HT-29 (cell line): ENCODE measurements around the gene GLI2. TPM values are rescaled to one million over a fixed set of nuclear protein-coding genes. Genes with fewer than 3 reads are reported as not detected.

ENCODE experiments used
- DNase-seq: peaks from one replicate; pipeline ENCODE4 v3.0.0-alpha.2; 2015; ENCODE audit warnings: low spot score
- total RNA-seq: library from RNA; depleted of rRNA; stranded (reverse); fragments of >200 nt; shearing (Covaris generic); gene quantifications from 2 replicates; pipeline ENCODE4 v1.2.3, GENCODE V29; 2014

The GLI2 gene
- total RNA-seq, 1 experiment from 2014 or later = 8.7 TPM

DNA sequence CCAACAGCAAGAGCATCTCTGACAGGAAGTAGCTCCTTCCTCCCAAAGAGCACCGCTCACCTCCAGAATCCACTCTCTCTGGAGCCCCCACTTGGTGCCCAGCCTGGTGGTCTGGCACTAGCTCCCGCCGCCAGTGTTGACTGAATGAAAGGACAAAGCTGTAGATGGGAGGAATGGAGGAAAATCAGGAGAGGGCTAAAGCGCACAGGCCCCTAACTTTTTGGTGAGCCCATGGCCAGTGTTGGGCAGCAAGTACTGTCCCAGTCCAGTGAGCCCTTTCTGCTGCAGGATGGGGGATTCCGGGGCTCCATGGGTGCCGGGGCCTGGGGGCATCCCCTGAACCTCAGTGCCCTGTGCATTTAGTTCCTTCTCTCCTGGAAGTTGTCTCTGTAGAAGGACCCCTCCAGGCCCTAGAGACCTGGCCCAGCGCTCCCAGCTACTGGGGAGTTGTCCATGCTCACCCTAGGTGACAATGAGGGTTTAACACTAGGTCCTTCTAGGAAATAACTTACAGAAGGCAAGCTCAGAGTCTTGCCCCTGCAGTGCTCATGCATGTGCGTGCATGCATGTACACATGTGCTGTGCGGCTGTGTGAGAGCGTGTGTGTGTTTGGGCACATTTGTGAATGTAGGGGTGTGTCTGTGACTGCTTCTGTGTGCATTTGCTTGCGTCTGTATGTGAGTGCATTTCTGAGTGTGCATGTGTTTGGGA is 33.6 kb downstream of the GLI2 start:
- no peak for DNase-seq

DNA sequence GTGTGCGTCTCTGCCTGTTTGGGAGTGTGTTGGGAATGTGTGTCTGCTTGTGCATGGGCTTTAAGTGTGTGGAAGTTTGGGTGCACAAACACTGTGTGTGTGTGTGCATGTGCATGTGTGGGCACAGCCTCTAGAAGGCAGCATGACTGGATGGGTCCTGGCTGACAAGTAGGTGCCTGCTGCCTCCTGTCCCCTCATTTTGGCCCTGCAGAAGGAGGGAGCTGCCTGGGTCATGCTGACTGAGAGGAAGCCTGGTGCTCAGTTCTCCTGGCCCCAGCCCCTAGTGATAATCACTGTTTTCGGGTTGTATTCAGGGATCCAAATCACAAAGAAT is 34.1 kb downstream of the GLI2 start:
- no peak for DNase-seq

DNA sequence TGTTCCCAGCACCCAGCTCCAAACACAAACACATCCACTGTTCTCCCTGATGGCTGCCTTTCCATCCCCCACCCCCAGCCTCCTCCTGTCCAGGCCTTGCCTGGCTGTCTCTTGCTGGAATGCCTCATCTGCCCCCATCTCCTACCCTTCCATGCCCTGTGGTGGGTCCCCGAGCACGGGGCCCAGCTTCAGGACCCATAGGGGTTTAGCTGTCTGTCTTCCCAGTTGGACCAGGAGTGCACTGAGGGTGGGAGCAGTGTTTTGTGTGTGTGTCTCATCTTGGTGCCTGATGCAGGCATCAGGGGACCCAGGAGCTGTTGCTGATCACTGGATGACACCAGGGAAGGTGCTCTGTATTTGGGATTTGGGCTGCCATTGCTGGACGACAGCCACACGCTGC is 34.5 kb downstream of the GLI2 start:
- no peak for DNase-seq

DNA sequence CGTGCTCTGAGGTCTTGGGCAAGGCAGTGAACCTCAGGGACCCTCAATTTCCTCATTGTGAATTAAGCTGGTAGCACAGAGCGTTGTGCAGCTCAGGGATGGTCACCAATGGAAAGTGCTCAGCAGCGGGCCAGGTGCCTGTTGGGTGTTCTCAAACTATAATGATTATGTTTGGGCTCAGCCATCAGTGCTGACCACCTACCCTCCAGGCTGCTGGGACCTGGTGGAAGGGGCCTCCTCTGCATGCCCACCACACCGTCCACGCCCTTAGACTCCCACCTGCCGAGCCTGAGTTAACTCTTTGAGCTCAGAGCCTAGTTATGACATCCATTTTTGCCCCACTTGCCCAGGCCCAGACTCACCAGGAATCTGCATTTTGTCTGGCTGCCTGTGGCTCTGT is 35.0 kb downstream of the GLI2 start:
- no peak for DNase-seq

DNA sequence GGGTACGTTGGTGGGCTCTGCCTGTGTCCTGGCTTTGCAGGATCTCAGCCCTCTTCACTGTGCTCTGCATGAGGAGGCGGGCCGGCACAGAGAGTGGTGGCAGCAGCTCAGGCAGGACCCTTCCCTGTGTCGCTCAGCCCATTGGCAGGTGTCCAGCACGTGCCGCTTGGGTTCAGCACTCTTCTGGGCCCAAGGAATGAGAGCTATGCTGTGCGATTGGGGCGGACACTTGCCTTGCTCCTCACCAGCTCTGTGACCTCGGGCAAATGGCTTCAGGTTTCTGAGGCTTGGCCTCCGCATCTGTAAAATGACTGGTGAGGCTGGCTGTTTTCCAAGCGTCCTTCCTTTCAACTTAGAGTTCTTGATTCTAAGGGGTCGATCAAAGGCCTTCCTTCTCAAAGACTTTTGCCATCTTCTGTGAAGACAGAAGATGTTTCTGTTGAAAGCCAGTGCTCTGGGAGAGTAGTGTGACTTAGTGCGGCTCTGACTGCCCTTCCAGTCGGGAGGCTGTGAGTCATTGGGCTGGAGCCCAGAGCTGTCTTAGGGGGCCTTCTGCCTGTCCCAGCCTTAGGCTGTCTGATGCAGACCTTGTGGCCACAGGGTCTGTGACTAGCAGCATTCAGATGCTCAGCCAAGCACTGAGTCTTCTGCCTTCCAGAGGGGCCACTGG is 35.6 kb downstream of the GLI2 start:
- no peak for DNase-seq

DNA sequence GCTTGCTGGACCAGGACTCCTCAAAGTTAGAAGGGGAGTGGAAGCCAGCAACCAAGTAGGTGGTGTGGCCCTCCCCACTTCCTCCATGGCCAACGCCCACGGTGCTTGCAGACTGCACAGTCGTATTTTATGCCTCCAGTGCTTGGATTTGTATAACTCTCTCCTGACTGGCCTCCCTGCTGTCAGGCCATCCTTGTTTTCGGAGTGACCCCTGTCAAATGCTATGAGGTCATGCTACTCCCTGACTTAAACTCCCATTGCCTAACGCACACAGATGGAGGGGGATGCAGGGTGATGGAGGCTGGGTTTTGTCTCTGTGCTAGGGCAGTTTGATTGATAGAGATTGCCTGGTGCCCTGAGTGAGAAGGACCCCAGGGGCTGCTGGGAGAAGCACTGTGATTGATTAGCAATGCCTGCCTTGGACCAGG is 36.1 kb downstream of the GLI2 start:
- DNase-seq = no peak

DNA sequence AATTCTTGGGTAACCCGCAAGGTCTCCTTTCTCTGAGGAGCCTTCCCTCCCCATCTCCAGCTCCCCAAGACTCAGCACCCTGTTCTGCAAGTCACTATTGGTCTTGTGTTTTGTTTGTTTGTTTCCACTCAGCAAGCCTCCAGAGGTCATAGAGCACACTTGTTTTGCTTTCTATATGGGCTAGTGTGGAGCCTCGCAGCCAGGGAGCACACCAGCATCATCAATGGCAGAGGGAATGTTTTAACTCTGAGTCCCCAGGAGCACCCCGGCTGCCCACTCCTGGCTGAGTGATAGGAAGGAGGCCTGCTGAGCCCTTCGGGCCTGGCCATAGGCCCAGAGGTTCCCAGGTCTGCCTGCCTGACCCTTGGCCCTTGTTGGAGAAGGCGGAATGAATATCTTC is 36.6 kb downstream of the GLI2 start:
- DNase-seq = no peak

DNA sequence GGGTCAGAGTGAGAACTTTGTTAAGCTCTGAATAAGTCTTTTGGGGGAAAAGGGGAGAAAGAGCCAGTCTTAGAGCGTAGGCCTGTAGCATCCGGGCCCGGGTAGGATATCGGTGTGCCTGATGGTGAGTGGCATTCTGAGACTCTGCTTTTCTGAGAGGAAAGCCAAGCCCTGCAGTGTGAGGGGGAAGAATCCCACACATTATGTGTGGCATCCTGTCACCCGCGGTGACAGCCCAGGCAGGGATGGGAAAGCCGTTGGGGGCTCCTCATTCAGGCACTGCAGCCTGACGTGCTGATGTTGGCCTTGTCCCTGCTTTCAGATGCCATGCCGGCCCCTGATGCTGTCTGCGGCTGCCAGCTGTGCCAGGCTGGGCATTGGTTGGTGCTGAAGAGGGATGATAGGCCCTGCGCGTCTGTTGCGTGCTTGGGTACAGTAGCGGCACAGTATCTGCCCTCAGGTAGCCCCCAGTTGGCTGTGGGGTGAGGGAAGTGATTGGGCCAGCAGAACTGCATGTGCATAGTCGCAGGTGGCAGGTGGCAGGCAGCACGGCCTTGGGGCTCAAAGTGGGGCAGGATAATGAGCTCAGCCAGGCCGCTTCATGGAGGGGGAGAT is 37.6 kb downstream of the GLI2 start:
- no peak for DNase-seq

DNA sequence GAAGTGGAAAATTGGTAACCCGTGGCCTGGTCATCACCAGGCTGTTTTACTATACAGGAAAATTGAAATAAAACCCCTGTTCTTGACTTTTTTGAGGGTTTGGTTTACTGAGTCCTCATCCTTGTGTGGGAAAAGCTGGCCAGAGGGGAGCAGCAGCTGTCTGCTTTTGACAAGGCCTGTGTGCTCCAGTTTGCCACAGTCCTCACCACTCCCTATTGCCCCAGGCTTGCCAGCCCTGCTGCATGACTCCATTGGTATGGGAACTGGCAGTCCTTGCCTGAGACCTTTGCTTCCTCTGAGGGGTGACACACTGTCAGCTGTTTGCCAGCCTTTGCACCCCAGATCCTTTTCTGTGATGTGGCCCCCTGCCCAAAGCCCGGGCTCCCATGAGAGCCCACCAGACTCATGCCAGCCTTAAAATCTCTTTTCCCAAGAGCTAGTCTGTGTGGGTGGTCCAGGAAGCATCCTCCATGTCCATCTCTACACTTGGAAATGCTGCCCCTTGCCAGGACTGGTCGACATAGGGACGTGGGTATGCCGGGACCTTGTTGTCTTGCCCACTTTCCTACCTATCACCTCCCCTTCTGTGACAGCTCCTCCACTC is 39.0 kb downstream of the GLI2 start:
- DNase-seq = no peak

DNA sequence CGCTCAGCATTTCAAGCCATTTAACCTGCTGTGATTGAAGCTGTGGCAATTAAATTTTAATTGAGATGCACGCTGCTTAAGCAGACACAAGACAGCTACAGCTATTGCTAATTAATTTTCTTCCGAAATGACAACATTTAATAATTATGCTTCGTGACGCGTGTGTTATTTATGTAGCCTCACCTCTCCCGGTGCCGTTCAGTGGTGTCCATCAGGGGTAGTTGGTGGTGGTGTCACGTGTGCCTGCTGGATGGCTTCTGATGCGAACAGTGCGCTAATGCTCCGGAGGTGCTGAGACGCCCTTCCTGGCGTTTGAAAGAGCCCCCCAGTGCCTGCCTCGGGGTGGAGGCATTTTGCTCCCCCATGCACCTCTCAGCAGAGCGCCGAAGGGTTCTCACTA is 39.5 kb downstream of the GLI2 start:
- no peak for DNase-seq

DNA sequence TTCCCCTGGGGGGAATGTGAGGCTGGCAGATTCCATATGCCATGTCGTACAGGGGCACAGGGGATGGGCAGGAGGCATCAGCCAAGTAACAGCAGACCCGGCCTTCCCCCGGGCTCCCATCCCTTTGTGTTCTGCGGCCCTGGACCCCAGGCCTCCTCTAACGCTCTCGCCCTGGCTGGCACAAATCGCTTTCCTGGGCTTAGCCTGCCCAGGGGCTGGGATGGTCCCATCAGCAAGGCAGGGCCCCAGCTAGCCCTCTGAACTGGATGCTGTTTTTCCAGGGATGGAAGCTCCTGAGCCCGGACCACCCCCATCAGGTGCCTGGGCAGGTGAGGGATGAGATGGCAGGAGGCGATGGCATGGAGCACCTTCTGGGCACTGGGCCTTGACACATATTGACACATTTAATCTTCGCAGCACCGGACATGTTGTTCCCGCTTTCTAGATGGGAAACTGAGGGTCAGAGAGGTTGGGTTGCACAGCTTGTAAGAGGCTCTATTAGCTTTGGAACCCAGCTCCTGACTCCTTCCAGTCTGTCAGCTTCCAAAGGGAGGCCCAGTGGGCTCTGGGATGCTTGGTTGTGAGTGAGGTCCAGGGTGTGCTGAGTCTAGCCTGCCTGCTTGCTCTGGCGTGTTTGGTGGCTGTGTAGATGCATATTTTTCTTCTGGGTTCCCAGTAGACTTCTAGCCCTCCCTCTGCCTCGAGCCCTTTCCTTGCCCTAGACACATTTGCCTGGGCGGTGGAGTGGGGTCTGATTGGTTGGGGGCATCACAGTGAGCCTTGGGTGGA is 40.3 kb downstream of the GLI2 start:
- DNase-seq = no peak

DNA sequence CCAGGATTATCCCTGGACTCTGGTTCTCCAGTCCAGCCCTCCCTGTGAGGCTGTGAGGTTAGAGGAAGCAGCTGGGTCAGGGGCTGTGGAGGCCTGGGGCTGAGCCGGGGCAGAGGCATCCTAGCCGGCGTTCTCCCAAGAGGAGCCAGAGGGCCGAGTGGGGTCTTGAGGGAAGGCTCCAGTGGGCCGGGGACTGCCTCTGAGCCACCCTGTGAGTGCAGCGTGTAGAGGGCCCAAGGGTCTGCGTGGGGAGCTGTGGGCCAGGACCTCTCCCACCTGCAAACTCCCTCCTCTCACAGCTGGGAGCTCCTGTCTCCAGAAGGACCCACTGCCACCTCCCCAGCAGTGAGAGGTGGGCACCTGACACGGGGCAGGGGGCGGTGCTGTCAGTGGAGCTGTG is 41.0 kb downstream of the GLI2 start:
- no peak for DNase-seq

DNA sequence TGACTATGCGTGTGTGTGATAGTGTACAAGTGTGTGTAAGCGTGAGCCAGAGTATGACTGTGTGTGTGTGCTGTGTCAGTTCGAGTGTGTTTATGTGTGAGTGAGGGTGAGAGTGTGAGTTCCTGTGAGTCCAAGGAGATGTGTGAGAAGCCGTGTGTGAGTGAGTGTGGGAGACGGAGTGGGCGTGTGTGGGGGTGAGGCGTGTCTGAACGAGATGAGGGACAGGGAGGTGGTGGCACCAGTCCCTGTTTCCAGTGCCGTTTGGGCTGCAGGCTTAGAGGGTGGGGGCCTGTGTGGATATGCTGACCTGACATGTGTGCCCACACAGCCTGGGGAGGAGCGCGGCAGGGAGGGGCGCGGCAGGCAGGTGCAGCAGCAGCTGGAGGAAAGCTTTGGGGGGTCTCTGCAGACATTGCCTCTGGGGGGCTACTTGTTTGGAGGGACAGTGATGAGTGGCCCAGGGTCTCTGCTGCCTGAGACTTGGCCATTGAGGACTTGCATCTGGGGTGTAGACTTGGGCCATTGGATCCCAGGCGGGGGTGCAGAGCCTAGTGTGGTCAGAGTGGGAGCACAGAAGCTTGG is 41.6 kb downstream of the GLI2 start:
- DNase-seq = no peak

DNA sequence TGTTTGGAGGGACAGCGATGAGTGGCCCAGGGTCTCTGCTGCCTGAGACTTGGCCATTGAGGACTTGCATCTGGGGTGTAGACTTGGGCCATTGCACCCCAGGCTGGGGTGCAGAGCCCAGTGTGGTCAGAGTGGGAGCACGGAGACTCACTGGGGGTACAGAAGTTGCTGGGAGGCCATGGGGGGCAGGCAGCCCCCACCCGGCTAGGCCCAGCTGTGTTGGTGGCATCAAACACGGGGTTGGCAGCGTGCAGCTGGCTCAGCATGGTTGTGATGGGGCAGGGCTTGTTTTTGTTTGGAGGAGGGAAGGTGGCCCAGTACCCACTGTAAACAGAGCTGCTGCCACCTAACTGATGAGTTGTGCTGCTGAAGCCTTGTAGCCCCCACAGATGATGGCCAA is 42.1 kb downstream of the GLI2 start:
- no peak for DNase-seq

DNA sequence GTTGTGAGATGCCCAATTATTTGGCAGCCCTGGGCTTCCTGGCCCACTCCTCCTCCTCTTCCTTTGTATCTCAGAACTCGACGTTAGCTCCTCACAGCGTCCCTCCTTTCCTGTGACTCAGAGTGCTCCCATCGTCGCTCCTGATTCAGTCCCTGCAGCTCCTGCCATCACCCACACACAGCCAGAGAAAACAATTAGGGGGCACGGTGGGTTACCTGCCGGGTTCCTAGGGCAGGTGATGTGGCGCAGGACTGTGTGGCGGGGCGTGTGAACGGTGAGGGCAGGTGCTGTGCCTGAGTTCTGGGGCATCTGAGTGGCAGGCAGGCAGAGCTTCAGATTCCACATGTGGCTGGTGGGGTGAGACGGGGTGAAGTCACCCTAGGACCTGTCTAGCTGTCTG is 42.6 kb downstream of the GLI2 start:
- DNase-seq = no peak

DNA sequence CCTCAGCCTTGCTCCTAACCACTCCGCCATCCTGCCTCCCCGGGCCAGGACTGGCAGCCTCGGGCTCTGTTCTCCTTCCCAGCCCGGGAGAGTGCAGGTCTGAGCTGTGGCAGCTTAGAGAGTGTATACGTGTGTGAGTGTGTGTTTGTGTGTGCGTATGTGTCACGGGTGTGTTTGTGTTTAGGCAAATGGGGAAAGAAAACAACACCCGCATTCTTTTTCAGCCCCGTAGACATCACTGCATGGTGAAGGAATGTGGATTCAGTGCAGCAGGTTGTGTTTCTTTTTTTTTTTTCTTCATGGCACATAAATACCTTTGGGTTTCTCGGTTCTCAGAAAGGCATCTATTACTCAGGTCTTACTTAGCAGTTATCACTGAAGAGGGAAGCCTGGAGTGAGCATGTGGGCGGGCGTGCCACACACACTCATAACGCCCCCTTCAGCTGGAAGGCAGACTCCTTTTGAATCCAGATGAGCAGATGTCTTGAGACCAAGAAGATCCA is 44.2 kb downstream of the GLI2 start:
- no peak for DNase-seq

DNA sequence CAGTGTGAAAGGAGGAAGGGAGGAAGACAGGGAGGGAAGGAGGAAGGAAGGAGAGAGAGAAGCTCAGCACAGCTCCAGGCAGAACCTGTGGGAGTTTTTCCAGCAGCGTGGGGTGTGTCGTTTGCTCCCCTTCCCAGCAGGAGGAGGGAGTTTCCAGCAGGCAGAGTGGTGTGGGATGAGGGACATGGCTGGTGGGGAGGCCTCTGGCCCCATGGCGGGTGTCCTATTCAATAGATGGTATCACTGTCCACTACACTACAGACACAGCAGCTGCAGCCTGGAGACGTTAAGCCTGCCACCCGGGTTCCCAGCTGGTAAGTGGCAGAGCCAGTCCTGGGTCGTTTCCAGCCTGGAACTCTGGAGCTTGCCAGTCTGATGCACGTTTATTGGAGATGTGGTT is 44.7 kb downstream of the GLI2 start:
- no peak for DNase-seq

DNA sequence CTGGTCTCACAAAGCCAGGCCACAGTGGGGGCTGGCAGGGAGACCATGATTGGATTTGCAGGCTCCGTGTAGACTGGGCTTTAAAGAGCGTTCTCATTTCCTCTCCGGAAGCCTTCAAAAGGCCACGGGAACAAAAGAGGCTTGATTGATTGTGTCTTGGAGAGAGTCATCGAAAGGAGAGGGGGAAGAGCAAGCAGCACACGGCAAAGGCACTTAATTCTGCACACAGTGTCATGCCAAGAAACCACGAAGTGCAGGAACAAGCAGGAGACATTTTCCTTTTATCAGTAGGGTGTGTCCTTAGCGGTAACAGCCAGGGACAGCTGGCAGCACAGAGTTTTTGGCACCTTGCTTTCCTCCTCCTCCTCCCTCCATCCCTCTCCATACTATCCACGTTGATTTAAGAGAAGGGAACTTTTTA is 47.7 kb downstream of the GLI2 start:
- DNase-seq = no peak

DNA sequence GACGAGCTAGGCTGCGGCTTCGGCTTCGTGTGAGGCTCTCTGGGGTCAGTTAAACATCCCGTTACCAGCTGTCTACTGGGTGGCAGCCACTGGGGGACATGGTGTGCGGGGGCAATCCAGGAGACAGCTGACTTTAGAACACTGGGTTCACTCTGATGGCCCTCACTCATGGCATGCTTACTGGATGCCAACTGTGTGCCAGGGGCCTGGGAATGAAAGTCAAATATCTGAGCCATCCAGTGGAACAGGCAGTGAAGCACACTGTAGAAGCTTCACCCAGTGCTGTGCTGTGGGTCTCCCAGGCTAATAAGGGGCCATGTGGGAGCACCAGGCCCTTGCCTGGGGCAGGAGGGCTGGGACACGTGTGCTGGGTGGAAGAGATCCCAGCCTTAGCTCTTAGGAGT is 48.3 kb downstream of the GLI2 start:
- DNase-seq = no peak
